ENCODE measurements around the gene DCAF6.
A peak's percentile ranks its signal among the peaks of the same experiment; 100 is the strongest.

Gene DCAF6

DNA sequence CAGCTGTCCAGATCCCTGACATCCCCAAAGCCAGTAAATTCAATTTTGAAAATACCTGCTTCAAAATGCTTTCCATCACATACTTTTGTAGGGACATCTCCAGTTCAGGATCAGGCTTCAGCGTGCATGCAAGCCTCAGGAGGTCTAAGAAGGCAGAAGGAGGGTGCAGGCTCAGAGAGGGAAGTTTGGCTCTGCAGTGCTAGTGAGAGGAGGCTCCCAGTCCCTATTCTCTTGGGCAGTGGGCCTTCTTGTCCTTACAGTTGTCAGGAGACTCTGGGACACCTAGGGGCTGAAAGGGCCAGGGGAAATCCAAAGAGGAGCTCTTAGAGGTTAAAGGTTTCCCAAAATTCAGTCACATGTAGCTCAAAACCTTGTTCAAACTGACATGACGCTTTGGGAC is 42.7 kb upstream of the DCAF6 start:
- H2BK5ac ChIP-seq (ENCODE audit: low read length) = no peak overlapping the region
- H3K4ac ChIP-seq (ENCODE audit: low read length) = no peak overlapping the region
- no peak overlapping the region for H2AK5ac ChIP-seq (ENCODE audit: low read depth, low read length)
- H3K14ac ChIP-seq (ENCODE audit: low read length) = no peak overlapping the region
- H3K9ac ChIP-seq (ENCODE audit: low read depth, low read length, poor library complexity) = no peak overlapping the region
- WGBS, 2 donors (ENCODE audit: extremely low coverage in 2 of 2, insufficient read length in 2 of 2, insufficient replicate concordance in 1 of 2) = no CpG with 5 or more reads among the region's 2 CpGs
- peaks cover 0 to 3% (median 0%) of the 10 kb centered on the region in 3 experiments for H3K27me3 ChIP-seq (ENCODE audit: control insufficient read depth in 3 of 3, insufficient read depth in 3 of 3, low read depth in 1 of 3, low read length in 3 of 3)
- H3K4me2 ChIP-seq (ENCODE audit: insufficient read depth, low read length, poor library complexity, severe bottlenecking) = no peak overlapping the region
- H2BK15ac ChIP-seq (ENCODE audit: low read length) = no peak overlapping the region
- no peaks in the 10 kb centered on the region for H3K9me3 ChIP-seq (replicated peaks in 1 of 2; ENCODE audit: control insufficient read depth in 2 of 2, insufficient read depth in 1 of 2, low read depth in 1 of 2, low read length in 2 of 2)
- H2BK120ac ChIP-seq (ENCODE audit: low read depth, low read length) = no peak overlapping the region
- no peaks in the 10 kb centered on the region for H3K79me1 ChIP-seq (ENCODE audit: low read depth, low read length)
- DNase-seq (ENCODE audit: low spot score) = no peak
- H3K18ac ChIP-seq (ENCODE audit: low read length) = no peak overlapping the region
- no peaks in the 10 kb centered on the region for H3K4me1 ChIP-seq (ENCODE audit: control insufficient read depth in 2 of 2, insufficient read depth in 1 of 2, low read depth in 1 of 2, low read length in 2 of 2)
- no peak overlapping the region for H2AFZ ChIP-seq (ENCODE audit: low read length)
- no peaks in the 10 kb centered on the region for H3K36me3 ChIP-seq (replicated peaks in 1 of 2; ENCODE audit: control insufficient read depth in 2 of 2, insufficient read depth in 2 of 2, low read length in 2 of 2)
- H4K91ac ChIP-seq (ENCODE audit: low read depth, low read length, poor library complexity) = no peak overlapping the region
- H3K4me3 ChIP-seq (ENCODE audit: low read length in 2 of 2) = no peak overlapping the region
- no peak overlapping the region for H3K23ac ChIP-seq (ENCODE audit: low read depth, low read length, poor library complexity)
- no peak overlapping the region for H4K8ac ChIP-seq (ENCODE audit: low read depth, low read length)
- no peak overlapping the region for H3K27ac ChIP-seq (replicated peaks; ENCODE audit: low read length)
- no peak overlapping the region for H2BK12ac ChIP-seq (ENCODE audit: low read length)

DNA sequence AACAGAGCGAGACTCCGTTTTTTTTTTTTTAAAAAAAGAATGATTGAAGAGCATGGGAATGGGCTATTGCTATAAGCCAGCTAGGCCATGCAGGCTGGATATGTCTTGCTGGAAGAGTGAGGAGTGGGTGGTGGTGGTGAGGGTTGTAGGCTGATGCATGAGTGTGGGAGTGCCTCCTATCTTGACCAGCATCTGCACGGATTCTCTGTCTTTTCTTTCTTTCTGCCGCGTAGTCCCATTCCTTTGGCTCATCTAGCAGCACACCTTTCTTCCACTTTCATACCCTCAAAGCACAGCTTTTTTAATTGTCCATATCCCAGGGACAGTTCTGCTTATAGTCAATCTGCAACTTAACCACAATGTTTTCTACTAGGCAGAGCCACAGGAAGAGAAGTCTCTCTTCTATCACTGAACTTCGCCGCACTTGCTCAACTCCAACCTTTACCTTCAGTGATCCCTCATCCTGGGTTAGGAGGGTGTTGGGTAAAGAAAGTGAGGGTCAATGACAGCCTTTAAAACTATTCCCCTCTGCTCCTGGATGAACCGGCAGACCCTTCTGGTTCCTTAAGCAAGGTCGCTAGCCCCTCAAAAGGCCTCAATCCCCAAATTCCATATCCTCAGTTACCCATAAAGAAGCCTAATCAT is 37.8 kb upstream of the DCAF6 start:
- Histone ChIP-seq H2BK15ac (ENCODE audit: low read length) (no peak overlapping the region), H2BK120ac (ENCODE audit: low read depth, low read length) (peak overlapping the region; percentile 67), H3K36me3 (replicated peaks in 1 of 2; ENCODE audit: control insufficient read depth in 2 of 2, insufficient read depth in 2 of 2, low read length in 2 of 2) (no peaks in the 10 kb centered on the region), H2BK12ac (ENCODE audit: low read length) (no peak overlapping the region), H3K27me3 (ENCODE audit: control insufficient read depth in 3 of 3, insufficient read depth in 3 of 3, low read depth in 1 of 3, low read length in 3 of 3) (peaks cover 0 to 3% (median 0%) of the 10 kb centered on the region in 3 experiments), H3K23ac (ENCODE audit: low read depth, low read length, poor library complexity) (no peak overlapping the region), H4K91ac (ENCODE audit: low read depth, low read length, poor library complexity) (no peak overlapping the region), H3K18ac (ENCODE audit: low read length) (no peak overlapping the region), H3K27ac (replicated peaks; ENCODE audit: low read length) (no peak overlapping the region), H4K8ac (ENCODE audit: low read depth, low read length) (no peak overlapping the region), H2AK5ac (ENCODE audit: low read depth, low read length) (no peak overlapping the region), H3K4ac (ENCODE audit: low read length) (no peak overlapping the region), H3K79me1 (ENCODE audit: low read depth, low read length) (no peaks in the 10 kb centered on the region), H3K14ac (ENCODE audit: low read length) (no peak overlapping the region), H3K9me3 (replicated peaks in 1 of 2; ENCODE audit: control insufficient read depth in 2 of 2, insufficient read depth in 1 of 2, low read depth in 1 of 2, low read length in 2 of 2) (no peaks in the 10 kb centered on the region), H3K4me2 (ENCODE audit: insufficient read depth, low read length, poor library complexity, severe bottlenecking) (no peak overlapping the region), H2AFZ (ENCODE audit: low read length) (no peak overlapping the region), H3K9ac (ENCODE audit: low read depth, low read length, poor library complexity) (no peak overlapping the region), H3K4me3 (ENCODE audit: low read length in 2 of 2) (no peak overlapping the region), H3K4me1 (ENCODE audit: control insufficient read depth in 2 of 2, insufficient read depth in 1 of 2, low read depth in 1 of 2, low read length in 2 of 2) (no peaks in the 10 kb centered on the region), H2BK5ac (ENCODE audit: low read length) (no peak overlapping the region)
- WGBS, 2 donors (ENCODE audit: extremely low coverage in 2 of 2, insufficient read length in 2 of 2, insufficient replicate concordance in 1 of 2) = no CpG with 5 or more reads among the region's 9 CpGs
- DNase-seq (ENCODE audit: low spot score) = no peak

DNA sequence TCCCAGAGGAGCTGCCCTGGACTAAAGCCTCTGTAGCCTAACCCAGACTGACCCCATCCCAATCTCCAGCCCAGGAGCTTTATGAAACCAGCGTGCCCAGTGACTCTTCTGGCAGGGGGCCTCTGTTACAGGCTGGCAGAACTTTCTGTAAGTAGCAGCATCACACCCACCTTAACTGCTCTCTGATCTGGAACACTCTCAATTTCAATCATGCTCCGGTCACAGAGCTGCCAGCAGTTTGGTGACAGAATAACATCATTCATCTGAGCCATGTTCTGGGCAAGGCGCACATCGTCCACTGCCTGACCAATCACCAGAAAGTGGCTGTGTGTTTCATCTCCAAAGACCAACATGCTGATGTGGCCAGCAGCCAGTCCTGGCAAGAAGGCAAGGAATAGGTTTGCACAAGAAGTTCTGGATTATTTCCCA is 37.2 kb upstream of the DCAF6 start:
- H2BK5ac ChIP-seq (ENCODE audit: low read length) = no peak overlapping the region
- H2BK15ac ChIP-seq (ENCODE audit: low read length) = no peak overlapping the region
- no peak overlapping the region for H2AK5ac ChIP-seq (ENCODE audit: low read depth, low read length)
- no peak overlapping the region for H3K14ac ChIP-seq (ENCODE audit: low read length)
- H3K36me3 ChIP-seq (replicated peaks in 1 of 2; ENCODE audit: control insufficient read depth in 2 of 2, insufficient read depth in 2 of 2, low read length in 2 of 2) = no peaks in the 10 kb centered on the region
- H2AFZ ChIP-seq (ENCODE audit: low read length) = no peak overlapping the region
- no peak for DNase-seq (ENCODE audit: low spot score)
- H3K4me1 ChIP-seq (ENCODE audit: control insufficient read depth in 2 of 2, insufficient read depth in 1 of 2, low read depth in 1 of 2, low read length in 2 of 2) = no peaks in the 10 kb centered on the region
- no peak overlapping the region for H3K9ac ChIP-seq (ENCODE audit: low read depth, low read length, poor library complexity)
- H3K4me3 ChIP-seq (ENCODE audit: low read length in 2 of 2) = no peak overlapping the region
- no peak overlapping the region for H3K4ac ChIP-seq (ENCODE audit: low read length)
- no peak overlapping the region for H4K91ac ChIP-seq (ENCODE audit: low read depth, low read length, poor library complexity)
- no peak overlapping the region for H3K27ac ChIP-seq (replicated peaks; ENCODE audit: low read length)
- H3K79me1 ChIP-seq (ENCODE audit: low read depth, low read length) = no peaks in the 10 kb centered on the region
- H2BK120ac ChIP-seq (ENCODE audit: low read depth, low read length) = peak overlapping the region; percentile 67
- H2BK12ac ChIP-seq (ENCODE audit: low read length) = no peak overlapping the region
- H3K4me2 ChIP-seq (ENCODE audit: insufficient read depth, low read length, poor library complexity, severe bottlenecking) = no peak overlapping the region
- no CpG with 5 or more reads among the region's 4 CpGs for WGBS, 2 donors (ENCODE audit: extremely low coverage in 2 of 2, insufficient read length in 2 of 2, insufficient replicate concordance in 1 of 2)
- H4K8ac ChIP-seq (ENCODE audit: low read depth, low read length) = no peak overlapping the region
- no peak overlapping the region for H3K18ac ChIP-seq (ENCODE audit: low read length)
- peak overlapping the region; percentile 93 for H3K23ac ChIP-seq (ENCODE audit: low read depth, low read length, poor library complexity)
- H3K9me3 ChIP-seq (replicated peaks in 1 of 2; ENCODE audit: control insufficient read depth in 2 of 2, insufficient read depth in 1 of 2, low read depth in 1 of 2, low read length in 2 of 2) = no peaks in the 10 kb centered on the region
- H3K27me3 ChIP-seq (ENCODE audit: control insufficient read depth in 3 of 3, insufficient read depth in 3 of 3, low read depth in 1 of 3, low read length in 3 of 3) = peaks cover 0 to 3% (median 0%) of the 10 kb centered on the region in 3 experiments

DNA sequence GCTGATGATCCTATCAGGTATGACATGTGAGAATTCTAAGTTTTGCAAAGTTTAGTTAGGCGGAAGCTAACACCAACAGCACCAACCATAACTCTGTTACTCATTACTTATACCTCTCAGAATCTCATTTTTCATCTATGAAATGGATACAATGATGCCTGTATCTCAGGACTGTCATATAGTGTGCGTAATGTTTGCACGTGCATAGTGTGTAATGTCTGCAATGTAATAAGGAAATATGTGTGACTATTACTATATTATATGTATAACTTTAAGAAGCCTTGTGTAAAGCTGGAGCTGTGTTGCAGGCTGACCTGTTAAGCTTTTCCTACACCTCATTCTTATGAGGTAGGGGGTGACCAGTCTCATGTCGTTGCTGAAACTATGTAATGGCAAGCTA is 35.6 kb upstream of the DCAF6 start:
- H3K9ac ChIP-seq (ENCODE audit: low read depth, low read length, poor library complexity) = no peak overlapping the region
- DNase-seq (ENCODE audit: low spot score) = no peak
- no CpG with 5 or more reads among the region's 4 CpGs for WGBS, 2 donors (ENCODE audit: extremely low coverage in 2 of 2, insufficient read length in 2 of 2, insufficient replicate concordance in 1 of 2)
- peaks cover 6 to 11% of the 10 kb centered on the region in 2 donors for H3K4me1 ChIP-seq (ENCODE audit: control insufficient read depth in 2 of 2, insufficient read depth in 1 of 2, low read depth in 1 of 2, low read length in 2 of 2)
- H3K9me3 ChIP-seq (replicated peaks in 1 of 2; ENCODE audit: control insufficient read depth in 2 of 2, insufficient read depth in 1 of 2, low read depth in 1 of 2, low read length in 2 of 2) = no peaks in the 10 kb centered on the region
- no peak overlapping the region for H2BK15ac ChIP-seq (ENCODE audit: low read length)
- no peaks in the 10 kb centered on the region for H3K79me1 ChIP-seq (ENCODE audit: low read depth, low read length)
- H3K27ac ChIP-seq (replicated peaks; ENCODE audit: low read length) = no peak overlapping the region
- no peak overlapping the region for H3K4me2 ChIP-seq (ENCODE audit: insufficient read depth, low read length, poor library complexity, severe bottlenecking)
- H3K23ac ChIP-seq (ENCODE audit: low read depth, low read length, poor library complexity) = no peak overlapping the region
- H2AK5ac ChIP-seq (ENCODE audit: low read depth, low read length) = no peak overlapping the region
- no peaks in the 10 kb centered on the region for H3K36me3 ChIP-seq (replicated peaks in 1 of 2; ENCODE audit: control insufficient read depth in 2 of 2, insufficient read depth in 2 of 2, low read length in 2 of 2)
- no peak overlapping the region for H2AFZ ChIP-seq (ENCODE audit: low read length)
- H3K27me3 ChIP-seq (ENCODE audit: control insufficient read depth in 3 of 3, insufficient read depth in 3 of 3, low read depth in 1 of 3, low read length in 3 of 3) = peaks cover 0 to 1% (median 0%) of the 10 kb centered on the region in 3 experiments
- H4K8ac ChIP-seq (ENCODE audit: low read depth, low read length) = no peak overlapping the region
- H4K91ac ChIP-seq (ENCODE audit: low read depth, low read length, poor library complexity) = no peak overlapping the region
- no peak overlapping the region for H3K14ac ChIP-seq (ENCODE audit: low read length)
- H3K4ac ChIP-seq (ENCODE audit: low read length) = no peak overlapping the region
- no peak overlapping the region for H2BK12ac ChIP-seq (ENCODE audit: low read length)
- no peak overlapping the region for H2BK5ac ChIP-seq (ENCODE audit: low read length)
- H2BK120ac ChIP-seq (ENCODE audit: low read depth, low read length) = no peak overlapping the region
- H3K18ac ChIP-seq (ENCODE audit: low read length) = no peak overlapping the region
- H3K4me3 ChIP-seq (ENCODE audit: low read length in 2 of 2) = no peak overlapping the region

Data from neuronal stem cell (in vitro differentiated cells).